Measurements from ENCODE around the gene CACNA1G.

DNA sequence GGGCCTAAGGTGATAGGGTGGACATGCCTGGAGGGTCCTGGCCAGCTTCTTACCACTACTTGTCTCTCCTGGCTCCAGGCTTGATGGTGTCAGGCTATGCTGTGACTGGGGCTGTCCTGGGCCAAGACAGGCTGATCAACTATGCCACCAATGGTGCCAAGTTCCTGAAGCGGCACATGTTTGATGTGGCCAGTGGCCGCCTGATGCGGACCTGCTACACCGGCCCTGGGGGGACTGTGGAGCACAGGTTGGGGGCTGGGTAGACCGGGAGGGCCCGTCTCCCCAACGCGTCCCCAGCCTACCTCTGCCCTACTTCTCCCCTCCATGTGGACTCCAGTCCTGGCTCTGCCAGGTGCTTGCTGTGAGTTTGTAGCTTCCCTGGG lies 9.1 kb upstream of the CACNA1G start:
- TF ChIP-seq, protein P1, sequence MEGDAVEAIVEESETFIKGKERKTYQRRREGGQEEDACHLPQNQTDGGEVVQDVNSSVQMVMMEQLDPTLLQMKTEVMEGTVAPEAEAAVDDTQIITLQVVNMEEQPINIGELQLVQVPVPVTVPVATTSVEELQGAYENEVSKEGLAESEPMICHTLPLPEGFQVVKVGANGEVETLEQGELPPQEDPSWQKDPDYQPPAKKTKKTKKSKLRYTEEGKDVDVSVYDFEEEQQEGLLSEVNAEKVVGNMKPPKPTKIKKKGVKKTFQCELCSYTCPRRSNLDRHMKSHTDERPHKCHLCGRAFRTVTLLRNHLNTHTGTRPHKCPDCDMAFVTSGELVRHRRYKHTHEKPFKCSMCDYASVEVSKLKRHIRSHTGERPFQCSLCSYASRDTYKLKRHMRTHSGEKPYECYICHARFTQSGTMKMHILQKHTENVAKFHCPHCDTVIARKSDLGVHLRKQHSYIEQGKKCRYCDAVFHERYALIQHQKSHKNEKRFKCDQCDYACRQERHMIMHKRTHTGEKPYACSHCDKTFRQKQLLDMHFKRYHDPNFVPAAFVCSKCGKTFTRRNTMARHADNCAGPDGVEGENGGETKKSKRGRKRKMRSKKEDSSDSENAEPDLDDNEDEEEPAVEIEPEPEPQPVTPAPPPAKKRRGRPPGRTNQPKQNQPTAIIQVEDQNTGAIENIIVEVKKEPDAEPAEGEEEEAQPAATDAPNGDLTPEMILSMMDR (IDR thresholded peaks at IDR 0.05): no peak
- no peak for TF ChIP-seq ZFX (IDR thresholded peaks at IDR 0.05; ENCODE audit: borderline replicate concordance)

Data from 22Rv1 (cell line).